AG09319 (cell line): ENCODE results near the gene CDK5RAP2.
A peak's percentile ranks its signal among the peaks of the same experiment; 100 is the strongest.

ENCODE experiments used
- DNase-seq: peaks from one replicate; pipeline ENCODE4 v3.0.0-alpha.2; 2010; ENCODE audit warnings: low read depth; ENCODE audit errors: extremely low read depth
- TF ChIP-seq, protein P1 (sequence below): IDR thresholded peaks from 2 replicates; pipeline ENCODE4 v1.5.1; 2011; ENCODE audit warnings: low read depth, mild to moderate bottlenecking, inconsistent platforms, low read length, moderate library complexity

Gene CDK5RAP2

DNA sequence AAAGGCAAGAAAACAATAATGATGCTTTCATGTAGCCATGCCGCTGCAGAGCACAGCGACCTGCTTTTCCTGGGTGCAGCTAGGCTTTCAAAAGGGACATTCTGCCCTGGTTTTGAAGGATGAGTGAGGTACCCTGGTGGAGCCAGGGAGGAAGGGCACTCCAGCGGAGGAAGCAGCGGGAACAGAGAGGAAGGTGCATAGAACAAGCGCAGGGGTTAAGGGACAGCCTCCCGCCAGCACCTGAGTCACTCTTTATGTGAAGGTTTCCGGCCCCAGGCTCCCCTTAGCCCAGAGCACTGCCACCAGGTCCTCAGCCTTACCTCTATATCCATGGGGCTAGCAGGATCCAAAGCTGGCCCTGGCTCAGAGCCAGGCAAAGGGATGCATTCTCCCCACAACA, 221.1 kb downstream of the CDK5RAP2 start:
- DNase-seq = no peak
- TF ChIP-seq, protein P1, sequence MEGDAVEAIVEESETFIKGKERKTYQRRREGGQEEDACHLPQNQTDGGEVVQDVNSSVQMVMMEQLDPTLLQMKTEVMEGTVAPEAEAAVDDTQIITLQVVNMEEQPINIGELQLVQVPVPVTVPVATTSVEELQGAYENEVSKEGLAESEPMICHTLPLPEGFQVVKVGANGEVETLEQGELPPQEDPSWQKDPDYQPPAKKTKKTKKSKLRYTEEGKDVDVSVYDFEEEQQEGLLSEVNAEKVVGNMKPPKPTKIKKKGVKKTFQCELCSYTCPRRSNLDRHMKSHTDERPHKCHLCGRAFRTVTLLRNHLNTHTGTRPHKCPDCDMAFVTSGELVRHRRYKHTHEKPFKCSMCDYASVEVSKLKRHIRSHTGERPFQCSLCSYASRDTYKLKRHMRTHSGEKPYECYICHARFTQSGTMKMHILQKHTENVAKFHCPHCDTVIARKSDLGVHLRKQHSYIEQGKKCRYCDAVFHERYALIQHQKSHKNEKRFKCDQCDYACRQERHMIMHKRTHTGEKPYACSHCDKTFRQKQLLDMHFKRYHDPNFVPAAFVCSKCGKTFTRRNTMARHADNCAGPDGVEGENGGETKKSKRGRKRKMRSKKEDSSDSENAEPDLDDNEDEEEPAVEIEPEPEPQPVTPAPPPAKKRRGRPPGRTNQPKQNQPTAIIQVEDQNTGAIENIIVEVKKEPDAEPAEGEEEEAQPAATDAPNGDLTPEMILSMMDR = no peak

DNA sequence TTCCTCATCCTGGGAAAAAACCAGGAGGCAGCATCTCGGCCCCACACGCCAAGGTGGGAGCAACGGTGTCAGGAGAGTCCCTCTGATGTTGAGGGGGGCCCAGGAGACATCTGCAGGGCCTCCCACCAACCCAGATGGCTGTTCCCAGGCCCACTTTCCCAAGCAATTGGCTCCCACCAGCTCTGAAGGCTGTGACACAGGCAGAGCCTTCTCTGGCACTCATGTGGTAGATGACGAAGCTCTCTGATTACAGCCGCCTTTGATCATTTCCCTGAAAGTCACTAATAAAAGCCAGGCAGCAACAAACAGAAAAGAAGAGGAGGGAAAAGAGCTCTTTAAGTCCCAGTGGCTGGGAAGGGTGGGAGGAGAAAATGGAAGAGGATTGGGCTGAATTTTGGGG, 226.5 kb downstream of the CDK5RAP2 start:
- TF ChIP-seq, protein P1 = no peak

DNA sequence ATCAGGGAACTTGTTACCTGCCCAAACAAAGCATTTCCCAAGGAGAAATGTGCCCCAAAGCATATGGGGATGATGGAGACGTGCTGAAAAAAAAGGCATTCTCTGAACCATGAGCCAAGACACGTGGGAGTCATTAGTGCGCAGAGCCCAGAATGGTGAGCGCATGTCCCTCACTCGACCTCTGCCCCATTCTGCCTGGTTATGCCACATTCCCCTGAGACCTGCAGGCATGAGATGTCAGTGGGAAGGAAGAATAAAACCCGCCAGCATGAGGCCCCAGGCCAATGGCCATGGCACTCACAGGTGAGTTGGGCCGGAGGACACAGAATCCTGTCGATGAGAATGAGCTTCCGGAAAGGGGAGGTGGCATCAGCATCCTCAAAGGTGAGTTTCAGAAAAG, 228.9 kb downstream of the CDK5RAP2 start:
- TF ChIP-seq, protein P1 = no peak

More for the DNA sequence above, 226.5 kb downstream of the CDK5RAP2 start:
- DNase-seq = peak; percentile 59

DNA sequence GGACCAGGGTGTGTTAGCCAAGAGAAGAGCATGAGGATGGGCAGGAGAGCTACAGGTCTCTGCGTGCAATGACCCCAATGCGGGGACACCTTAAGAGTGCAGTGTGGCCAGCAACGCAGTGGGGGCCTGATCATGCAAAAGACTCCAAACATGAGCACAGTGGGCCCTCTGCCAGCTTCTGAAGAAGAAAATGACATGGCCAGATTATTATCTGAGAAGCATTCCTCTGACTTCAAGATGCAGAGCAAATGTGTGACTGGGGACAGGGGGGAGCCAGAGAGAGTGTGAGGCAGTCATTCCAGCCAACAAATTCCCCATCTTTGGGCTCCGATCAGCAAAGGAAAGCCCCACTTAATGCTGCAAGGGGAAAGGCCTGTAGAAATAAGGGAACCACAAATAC, 229.4 kb downstream of the CDK5RAP2 start:
- DNase-seq = no peak
- TF ChIP-seq, protein P1 = no peak

More for the DNA sequence above, 228.9 kb downstream of the CDK5RAP2 start:
- DNase-seq = no peak

DNA sequence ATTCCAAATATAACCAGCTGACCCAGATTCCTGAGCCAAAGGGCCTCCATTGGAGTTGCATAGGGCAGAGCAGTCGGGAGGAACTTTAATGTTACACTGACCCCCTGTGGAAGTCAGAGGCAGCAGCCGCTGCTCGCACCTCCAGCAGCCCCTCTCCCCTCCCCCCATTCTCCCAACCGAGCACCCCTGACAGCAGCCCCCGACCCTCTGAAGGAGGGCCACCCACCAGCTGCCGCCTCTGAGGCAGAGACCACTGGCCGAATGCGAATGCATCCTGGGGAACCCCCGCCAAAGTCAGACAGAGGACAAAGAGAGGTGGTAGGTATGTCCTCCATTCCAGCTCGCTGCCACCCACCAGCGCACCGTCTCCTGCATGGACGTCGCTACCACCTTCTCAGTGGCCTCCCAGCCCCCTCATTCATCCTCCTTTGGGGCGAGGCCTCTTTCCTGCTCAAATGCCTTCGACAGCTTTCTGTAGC, 231.0 kb downstream of the CDK5RAP2 start:
- TF ChIP-seq, protein P1 = peak; percentile 64
- no peak for DNase-seq

DNA sequence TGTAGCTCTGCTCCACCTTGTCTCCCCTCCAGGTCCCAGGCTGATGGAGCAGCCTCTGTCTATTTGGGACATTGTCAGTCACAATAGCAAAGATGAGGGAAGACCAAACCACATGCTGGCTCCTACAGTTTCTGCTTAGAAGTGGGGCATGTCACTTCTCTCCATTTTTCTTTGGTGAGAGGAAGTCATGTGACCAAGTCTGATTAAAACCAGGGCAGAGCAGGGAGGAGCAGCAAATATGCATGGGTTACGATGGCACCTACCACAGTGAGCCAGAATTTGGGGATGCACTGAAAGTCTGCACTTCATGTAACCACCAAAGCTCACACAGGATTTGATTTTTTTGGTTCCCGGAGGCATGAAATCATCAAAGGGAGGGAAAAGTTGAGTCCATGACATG, 234.6 kb downstream of the CDK5RAP2 start:
- no peak for DNase-seq
- TF ChIP-seq, protein P1 = no peak

DNA sequence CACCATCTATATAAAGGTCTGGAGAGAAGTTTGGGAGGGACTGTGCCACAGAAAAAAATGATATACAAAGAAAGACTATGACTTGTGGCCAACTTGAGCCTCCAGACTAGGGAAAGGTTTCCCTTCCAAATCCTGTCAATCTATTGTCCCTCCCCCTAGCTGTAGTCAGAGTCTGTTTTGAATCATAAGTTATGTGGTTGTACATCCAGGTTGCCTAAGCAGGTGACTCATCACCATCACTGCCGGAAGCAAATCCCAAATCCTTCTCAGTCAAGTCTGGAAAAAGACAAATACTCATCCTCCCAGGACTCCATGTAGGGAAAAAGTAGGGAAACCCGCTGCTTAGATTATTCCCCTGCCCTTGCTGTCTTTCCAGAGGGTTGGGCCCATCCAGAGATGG, 235.7 kb downstream of the CDK5RAP2 start:
- DNase-seq = peak; percentile 51
- TF ChIP-seq, protein P1 = no peak
